ENCODE results near the gene FABP2. TPM values are rescaled to one million over a fixed set of nuclear protein-coding genes. Genes with fewer than 3 reads are reported as not detected.

The FABP2 gene
- total RNA-seq = not detected

DNA sequence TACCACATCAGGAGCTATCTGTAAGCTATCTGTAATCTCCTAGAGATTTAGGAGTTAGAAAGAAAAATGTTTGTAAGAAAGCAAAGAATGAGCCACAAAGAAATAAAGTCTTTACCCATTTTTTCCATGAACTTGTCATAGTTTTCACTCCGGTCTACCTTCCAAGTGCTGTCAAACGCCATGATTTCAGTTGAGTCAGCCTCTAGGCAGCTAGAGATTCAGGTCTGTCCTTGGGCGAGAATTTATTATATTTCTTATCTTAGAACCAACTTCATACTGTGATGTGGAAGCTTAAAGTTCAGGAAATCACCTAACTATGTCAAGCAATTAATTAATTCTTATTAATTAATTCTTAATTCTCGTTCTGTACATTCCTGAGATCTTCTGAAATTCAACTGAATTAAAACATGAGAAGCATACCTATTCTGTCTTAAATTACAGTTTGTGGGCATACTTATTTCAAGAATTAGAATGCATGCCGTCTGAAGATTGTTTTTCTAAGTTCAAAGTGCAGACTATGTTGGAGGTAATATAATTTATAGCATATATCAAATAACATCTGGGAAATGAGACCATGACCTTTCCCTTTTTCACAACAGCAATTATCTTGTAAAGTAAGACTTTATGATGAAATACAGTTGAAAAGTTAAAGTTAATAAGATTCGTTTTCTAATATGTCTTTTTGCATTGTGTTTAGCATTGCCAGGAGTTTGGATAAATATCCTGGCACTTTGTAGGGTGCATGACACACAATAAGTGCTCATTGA lies at the start of gene FABP2:
TSS of gene FABP2 (minus strand) at position 218 of the 767 bp plus-strand sequence. CDS start at position 182, 36 bp downstream.

Other genes with a start within 250 kb of the FABP2 start
- gene MYOZ2, start 186.3 kb downstream of the FABP2 start, total RNA-seq = 7.2 TPM
- 46.5 TPM for gene USP53, start 109.4 kb downstream of the FABP2 start, total RNA-seq

All from camera-type eye (tissue), 1 donor.